Heart left ventricle (tissue), 16 donors: Measurements from ENCODE around the gene NXN. TPM values are rescaled to one million over a fixed set of nuclear protein-coding genes. Genes with fewer than 3 reads are reported as not detected.
A peak's percentile ranks its signal among the peaks of the same experiment; 100 is the strongest.

ENCODE experiments used
- ATAC-seq, 4 donors: fragments of 200-7000 bp; cut with Tn5 transposase; one replicate each; pipeline ENCODE4 v1.9.1; 2020 to 2022; ENCODE audit warnings: moderate library complexity in 4 of 4, mild to moderate bottlenecking in 3 of 4, moderate number of reproducible peaks in 1 of 4
- DNase-seq, 5 donors: peaks; one replicate each; pipeline ENCODE4 v3.0.0-alpha.2; 2020
- H3K27ac ChIP-seq, 12 donors: fragments of 200-600 bp; sonication (generic) in 4 of 12; one replicate each; pipeline versions ENCODE4 v1.5.0 to v1.8.0; 2016 to 2022; ENCODE audit warnings: mild to moderate bottlenecking in 2 of 12
- H3K27me3 ChIP-seq, 9 donors: fragments of 200-600 bp; sonication (generic) in 2 of 9; one replicate each; pipeline versions ENCODE4 v1.5.1 to v1.8.0; 2016 to 2022; ENCODE audit warnings: mild to moderate bottlenecking in 3 of 9
- H3K36me3 ChIP-seq, 9 donors: fragments of 200-600 bp; sonication (generic) in 2 of 9; one replicate each; pipeline versions ENCODE4 v1.5.0 to v1.8.0; 2018 to 2022; ENCODE audit warnings: mild to moderate bottlenecking in 2 of 9
- H3K4me1 ChIP-seq, 12 donors: fragments of 200-600 bp; sonication (generic) in 4 of 12; one replicate each; pipeline versions ENCODE4 v1.5.0 to v1.8.0; 2016 to 2022; ENCODE audit warnings: mild to moderate bottlenecking in 3 of 12
- H3K4me3 ChIP-seq, 12 donors: fragments of 200-600 bp; sonication (generic) in 4 of 12; one replicate each; pipeline versions ENCODE4 v1.5.0 to v1.8.0; 2017 to 2022; ENCODE audit warnings: mild to moderate bottlenecking in 9 of 12, moderate library complexity in 4 of 12
- H3K9me3 ChIP-seq, 12 donors: fragments of 200-600 bp; sonication (generic) in 4 of 12; one replicate each; pipeline versions ENCODE4 v1.5.0 to v1.8.0; 2016 to 2022; ENCODE audit warnings: mild to moderate bottlenecking in 1 of 12
- CTCF ChIP-seq, 12 donors: fragments of 200-600 bp; sonication (generic) in 4 of 12; IDR thresholded peaks; one replicate each; pipeline versions ENCODE4 v1.5.0 to v1.8.0; 2018 to 2022; ENCODE audit warnings: antibody characterized with exemption in 12 of 12, mild to moderate bottlenecking in 5 of 12
- POLR2A ChIP-seq, 2 donors: fragments of 450-650 bp; IDR thresholded peaks; one replicate each; pipeline ENCODE4 v1.6.1; 2017; ENCODE audit warnings: antibody characterized with exemption in 2 of 2, mild to moderate bottlenecking in 2 of 2, moderate library complexity in 2 of 2
- WGBS, 4 donors: extraction: QIAGEN DNeasy Blood & Tissue Kit in 2 of 4; methylation state at CpG; one replicate each; pipeline versions ENCODE4 v1.1.5 to v1.1.7; 2013 to 2018; 5-methylcytosine and 5-hydroxymethylcytosine counted together
- intact Hi-C, 10 donors: fragments of 100-400 bp; cut with DNase I; formaldehyde crosslinking; loops; one replicate each; pipeline versions ENCODE4 v1.11.1 to v1.14.2; 2022
- polyA plus RNA-seq, 2 donors: library from polyadenylated mRNA; stranded (reverse); fragments of 200-250 nt; gene quantifications; one replicate each; pipeline ENCODE4 v1.2.3, GENCODE V29; 2013
- total RNA-seq, 9 donors: library from RNA; depleted of rRNA in 2 of 9; stranded (reverse); fragments of >200 nt in 2 of 9; fragmentation: NEBNext Ultra II Directional in 3 of 9; extraction: Animal tissue kit (Norgen Biotek cat#: 25700) in 3 of 9; gene quantifications; one replicate each; pipeline versions ENCODE4 v1.1.0 to v1.2.4, GENCODE V29; 2016 to 2023
- donor health status: ischemic (EF 13 %, LVEDD 7.1; RV severe dilation, severe dysfunction).
- donor health status: healthy with polysubstance abuse.
- donor health status: DM: no; HTN: yes; CAD: no.
- donor health status: DM: no; HTN: no; CAD: no.
- donor health status: ischemic (EF 25% LVEDD 6.9; RV normal size, moderate dysfunction).
- donor health status: ischemic (EF 25% LVEDD 5.7; RV mildly dilated, moderate dysfunction).
- donor health status: healthy.
- donor health status: DM: yes; HTN: yes; CAD: no.
- donor health status: ischemic (EF 35%, LVEDD 5.7; RV mildly dilated, moderate dysfunction).
- donor health status: nonischemic (EF 11% LVEDD 7.7; RV severe dilation, severe dysfunction).
- donor health status: DM: yes; HTN: yes; CAD: no.
- donor health status: PGD.
- donor health status: ischemic (EF 29% LVEDD 5.4; RV normal size, mild dysfunction).
- donor health status: nonischemic (EF 23%, LVEDD 6.1; RV moderate dilation, normal function).

Gene NXN
- total and polyA plus RNA-seq, 11 donors, result 8.6 to 20.3 (median 14.1) TPM

- Histone ChIP-seq H3K36me3 (peaks cover 0 to 5% (median 0%) of the 10 kb centered on the region in 9 donors), H3K9me3 (peaks cover 0 to 7% (median 0%) of the 10 kb centered on the region in 12 donors), H3K4me3 (no peak overlapping the region), H3K27me3 (no peaks in the 10 kb centered on the region), H3K27ac (no peak overlapping the region), H3K4me1 (peaks cover 0 to 7% (median 0%) of the 10 kb centered on the region in 12 donors)
- 91 to 96% (median 93%) methylated on average over 5 of the region's 5 CpGs for WGBS, 4 donors
- intact Hi-C loops, result no loop called here
- no peak for ATAC-seq
- no peak for DNase-seq
- TF ChIP-seq POLR2A (IDR thresholded peaks at IDR 0.05), result no peak
- TF ChIP-seq CTCF (IDR thresholded peaks at IDR 0.05), result no peak
These were observed 150.8 kb downstream of the NXN start for GRCh38 chr17:828761-829160.

- H3K4me3 ChIP-seq, result no peak overlapping the region
- H3K36me3 ChIP-seq, result peaks cover 0 to 18% (median 0%) of the 10 kb centered on the region in 9 donors
- intact Hi-C loops, result no loop called here
- DNase-seq, result no peak
- H3K27ac ChIP-seq, result no peak overlapping the region
- H3K27me3 ChIP-seq, result no peaks in the 10 kb centered on the region
- TF ChIP-seq POLR2A (IDR thresholded peaks at IDR 0.05) (no peak), CTCF (IDR thresholded peaks at IDR 0.05) (no peak)
- no peak for ATAC-seq
- H3K9me3 ChIP-seq, result peaks cover 0 to 4% (median 0%) of the 10 kb centered on the region in 12 donors
- WGBS, 4 donors, result 88 to 95% (median 93%) methylated on average over 10 to 21 of the region's 21 CpGs
- H3K4me1 ChIP-seq, result peaks cover 0 to 7% (median 0%) of the 10 kb centered on the region in 12 donors
These were observed 152.8 kb downstream of the NXN start for GRCh38 chr17:826778-827177.

GRCh38 chr17:825216-825615 is 154.4 kb downstream of the NXN start:
- Histone ChIP-seq H3K4me3 (no peak overlapping the region), H3K36me3 (peaks cover 0 to 19% (median 0%) of the 10 kb centered on the region in 9 donors), H3K27me3 (no peaks in the 10 kb centered on the region), H3K9me3 (no peaks in the 10 kb centered on the region), H3K27ac (no peak overlapping the region), H3K4me1 (peaks cover 0 to 7% (median 0%) of the 10 kb centered on the region in 12 donors)
- 83 to 91% (median 87%) methylated on average over 17 of the region's 17 CpGs for whole genome bisulfite sequencing, 4 donors
- no peak for TF ChIP-seq POLR2A (IDR thresholded peaks at IDR 0.05)
- no peak for TF ChIP-seq CTCF (IDR thresholded peaks at IDR 0.05)
- intact Hi-C loops, result no loop called here
- DNase-seq (no peak), ATAC-seq (no peak)

- Histone ChIP-seq H3K9me3 (no peaks in the 10 kb centered on the region), H3K27ac (no peak overlapping the region), H3K4me1 (peaks cover 0 to 7% (median 0%) of the 10 kb centered on the region in 12 donors), H3K36me3 (peaks cover 0 to 21% (median 5%) of the 10 kb centered on the region in 9 donors), H3K27me3 (no peaks in the 10 kb centered on the region), H3K4me3 (no peak overlapping the region)
- intact Hi-C loops, result no loop called here
- 76 to 91% (median 80%) methylated on average over 15 to 16 of the region's 16 CpGs for WGBS, 4 donors
- ATAC-seq, result peak in 3 of 4 donors; percentile 65 to 75 (median 67)
- no peak for TF ChIP-seq POLR2A (IDR thresholded peaks at IDR 0.05)
- TF ChIP-seq CTCF (IDR thresholded peaks at IDR 0.05), result no peak
- no peak for DNase-seq
These were observed 155.2 kb downstream of the NXN start for GRCh38 chr17:824378-824777.
